Neural progenitor cell (in vitro differentiated cells): ENCODE measurements around the gene CUL1.

ENCODE experiments used
- EZH2 ChIP-seq: fragments of 200-600 bp; sonication (generic); IDR thresholded peaks from 2 replicates; pipeline ENCODE4 v1.6.1; 2017; ENCODE audit warnings: antibody characterized with exemption, mild to moderate bottlenecking, moderate library complexity
- EZH2phosphoT487 ChIP-seq: fragments of 200-600 bp; sonication (generic); IDR thresholded peaks from 2 replicates; pipeline ENCODE4 v1.6.1; 2017; ENCODE audit warnings: antibody characterized with exemption
- TF ChIP-seq, protein P1 (sequence below): fragments of 200-600 bp; sonication (generic); IDR thresholded peaks from 2 replicates; pipeline ENCODE4 v1.5.1; 2017; ENCODE audit warnings: antibody characterized with exemption, mild to moderate bottlenecking

DNA sequence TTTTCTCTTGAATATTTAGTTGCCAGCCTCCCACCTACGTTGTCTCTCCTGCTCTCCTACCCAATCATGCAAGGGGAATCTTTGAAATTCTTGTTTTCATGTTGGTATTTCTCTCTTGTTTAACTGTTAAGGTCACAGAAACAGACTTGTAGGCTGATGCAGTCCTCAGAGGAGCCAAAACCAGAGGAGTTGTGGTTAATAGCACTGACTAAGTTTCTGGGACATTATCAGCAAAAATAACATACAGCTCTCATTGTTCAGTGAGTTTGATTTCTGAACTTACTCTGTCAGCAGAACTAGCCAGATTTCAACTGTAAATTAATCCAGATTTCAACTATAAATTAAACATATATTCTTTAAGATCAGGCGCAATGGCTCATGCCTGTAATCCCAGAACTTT lies 11.1 kb upstream of the CUL1 start:
- TF ChIP-seq, protein P1, sequence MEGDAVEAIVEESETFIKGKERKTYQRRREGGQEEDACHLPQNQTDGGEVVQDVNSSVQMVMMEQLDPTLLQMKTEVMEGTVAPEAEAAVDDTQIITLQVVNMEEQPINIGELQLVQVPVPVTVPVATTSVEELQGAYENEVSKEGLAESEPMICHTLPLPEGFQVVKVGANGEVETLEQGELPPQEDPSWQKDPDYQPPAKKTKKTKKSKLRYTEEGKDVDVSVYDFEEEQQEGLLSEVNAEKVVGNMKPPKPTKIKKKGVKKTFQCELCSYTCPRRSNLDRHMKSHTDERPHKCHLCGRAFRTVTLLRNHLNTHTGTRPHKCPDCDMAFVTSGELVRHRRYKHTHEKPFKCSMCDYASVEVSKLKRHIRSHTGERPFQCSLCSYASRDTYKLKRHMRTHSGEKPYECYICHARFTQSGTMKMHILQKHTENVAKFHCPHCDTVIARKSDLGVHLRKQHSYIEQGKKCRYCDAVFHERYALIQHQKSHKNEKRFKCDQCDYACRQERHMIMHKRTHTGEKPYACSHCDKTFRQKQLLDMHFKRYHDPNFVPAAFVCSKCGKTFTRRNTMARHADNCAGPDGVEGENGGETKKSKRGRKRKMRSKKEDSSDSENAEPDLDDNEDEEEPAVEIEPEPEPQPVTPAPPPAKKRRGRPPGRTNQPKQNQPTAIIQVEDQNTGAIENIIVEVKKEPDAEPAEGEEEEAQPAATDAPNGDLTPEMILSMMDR: no peak
- TF ChIP-seq EZH2phosphoT487 (no peak), EZH2 (no peak)
